GM12892 (cell line): ENCODE data around the gene FAT4.

Source experiments
- DNase-seq: peaks from one replicate; pipeline ENCODE4 v3.0.0; 2011; ENCODE audit not compliant: insufficient read length
- FAIRE-seq: peaks from 2 replicates; lab custom pipeline; 2011; peaks lifted over from hg19 to GRCh38; lab: Jason Lieb, UNC
- POLR2A ChIP-seq: IDR thresholded peaks from 2 replicates; pipeline ENCODE4 v1.6.1; 2011; ENCODE audit warnings: low read depth, low read length, control low read depth
- POLR2AphosphoS5 ChIP-seq: IDR thresholded peaks from 2 replicates; pipeline ENCODE4 v1.6.1; 2011; ENCODE audit warnings: low read depth, low read length, control low read depth
- TAF1 ChIP-seq: IDR thresholded peaks from 2 replicates; pipeline ENCODE4 v1.6.1; 2011; ENCODE audit warnings: low read depth, mild to moderate bottlenecking, control low read depth, low read length, borderline replicate concordance

FAT4 gene

DNA sequence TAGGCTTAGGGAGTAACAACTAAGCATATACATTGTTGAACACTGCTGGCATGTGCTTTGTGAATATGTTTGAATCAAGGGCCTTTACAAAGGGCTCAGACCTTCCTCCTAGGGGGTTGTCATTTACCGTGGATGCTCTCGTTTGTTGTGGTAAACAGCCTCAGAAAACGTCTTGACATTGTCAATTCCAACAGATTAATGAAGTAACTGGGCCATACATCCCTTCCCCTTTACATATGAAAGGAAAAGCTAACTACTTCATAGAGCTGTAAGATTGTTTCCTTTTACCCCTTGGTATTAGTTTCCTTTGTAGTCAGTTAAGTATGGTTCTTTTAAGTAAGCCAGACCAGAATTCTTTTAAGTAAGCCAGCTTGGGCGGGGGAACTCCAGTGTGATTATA lies 42.9 kb downstream of the FAT4 start:
- DNase-seq = no peak
- no peak for TF ChIP-seq TAF1
- TF ChIP-seq POLR2AphosphoS5 = no peak
- no peak for TF ChIP-seq POLR2A
- FAIRE-seq = no peak

DNA sequence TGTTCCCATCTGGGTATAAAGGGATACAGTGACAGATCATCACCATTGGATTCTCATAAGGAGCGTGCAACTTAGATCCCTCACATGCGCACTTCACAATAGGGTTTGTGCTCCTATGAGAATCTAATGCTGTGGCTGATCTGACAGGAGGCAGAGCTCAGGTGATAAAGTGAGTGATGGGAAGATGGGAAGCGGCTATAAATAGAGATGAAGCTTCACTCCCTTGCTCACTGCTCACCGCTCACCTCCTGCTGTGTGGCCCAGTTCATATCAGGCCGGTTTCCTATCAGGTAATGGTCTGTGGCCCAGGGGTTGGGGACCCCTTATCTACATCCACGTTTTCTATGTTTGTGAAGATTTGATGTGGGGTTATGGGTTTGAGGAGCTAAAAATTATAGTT lies 43.7 kb downstream of the FAT4 start:
- DNase-seq = no peak
- no peak for FAIRE-seq
- no peak for TF ChIP-seq TAF1
- TF ChIP-seq POLR2A = no peak
- no peak for TF ChIP-seq POLR2AphosphoS5

DNA sequence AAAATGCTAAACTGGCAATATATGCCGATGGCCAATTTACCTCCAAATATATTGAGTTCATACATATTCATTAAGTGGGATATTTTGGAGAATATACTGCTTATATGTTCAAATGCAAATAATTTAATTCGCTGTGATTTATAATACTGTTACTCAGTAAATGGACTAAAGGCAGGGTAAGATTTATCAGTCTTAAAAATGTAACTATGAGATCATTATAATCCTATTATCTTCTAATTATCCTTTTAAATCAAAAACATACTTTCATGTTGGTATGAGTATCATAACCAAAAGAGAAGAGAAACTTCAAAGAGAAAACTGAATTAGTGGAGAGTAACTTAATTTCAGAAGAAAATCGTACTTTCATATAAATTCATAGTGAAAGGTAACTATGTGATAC lies 44.6 kb downstream of the FAT4 start:
- TF ChIP-seq POLR2AphosphoS5 = no peak
- TF ChIP-seq POLR2A = no peak
- no peak for TF ChIP-seq TAF1

DNA sequence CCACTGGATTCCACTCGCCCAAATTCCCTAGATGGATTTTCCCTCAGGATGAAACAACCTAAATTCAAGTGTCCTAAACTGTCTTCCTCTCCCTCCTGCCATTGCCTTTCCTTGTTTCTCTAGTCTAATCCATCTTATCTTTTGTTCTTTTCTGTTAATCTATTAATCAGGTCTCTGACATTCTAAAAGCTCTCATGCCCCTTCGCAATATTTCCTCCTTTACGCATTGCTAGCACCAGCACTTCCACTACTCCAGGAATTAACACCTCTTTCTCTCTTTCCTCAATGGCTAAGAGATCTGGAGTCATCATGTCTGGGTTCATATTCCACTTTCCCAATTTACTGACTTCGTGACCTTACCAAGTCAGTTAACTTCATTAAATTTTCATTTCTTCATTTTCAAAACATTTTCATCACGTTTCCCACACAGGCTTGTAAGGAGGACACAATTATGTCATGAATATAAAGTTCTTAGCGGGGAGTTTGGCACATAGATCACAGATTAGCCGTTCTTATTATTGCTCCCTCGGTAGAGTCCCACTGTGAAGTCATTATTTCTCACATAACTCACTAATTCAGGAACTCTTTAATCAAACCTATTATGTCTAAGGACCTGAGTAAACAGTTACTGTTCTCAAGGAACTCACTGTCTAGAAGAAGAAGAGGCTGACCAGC lies 45.3 kb downstream of the FAT4 start:
- TF ChIP-seq POLR2AphosphoS5 (no peak), TAF1 (no peak), POLR2A (no peak)
- FAIRE-seq (no peak), DNase-seq (no peak)

More for the DNA sequence above, 44.6 kb downstream of the FAT4 start:
- no peak for DNase-seq
- no peak for FAIRE-seq

DNA sequence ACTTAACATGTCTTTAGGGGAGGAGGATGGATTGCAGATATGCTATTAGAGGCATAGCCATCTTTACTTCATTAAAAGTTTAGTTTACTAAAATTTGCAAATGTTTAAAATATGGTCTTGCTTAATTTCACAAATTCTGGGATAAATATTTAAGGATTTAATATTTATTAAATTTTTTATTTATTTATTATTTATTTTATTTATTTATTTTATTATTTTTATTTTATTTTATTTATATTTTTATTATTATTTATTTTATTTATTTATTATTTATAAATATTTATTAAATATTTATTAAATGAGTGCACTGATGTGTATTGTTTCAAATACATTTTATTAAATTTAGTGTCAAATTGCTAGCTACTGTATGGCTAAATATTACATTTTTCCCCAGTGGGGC lies 46.0 kb downstream of the FAT4 start:
- TF ChIP-seq POLR2AphosphoS5 (no peak), TAF1 (no peak), POLR2A (no peak)
- FAIRE-seq (no peak), DNase-seq (no peak)
